GM20431 (cell line): ENCODE results near the gene ZNF407.

Experiments
- in situ Hi-C: fragments of 300-500 bp; cut with MseI, MboI; formaldehyde crosslinking; loops from one replicate; pipeline ENCODE4 v1.15.0; 2020; ENCODE audit warnings: low sequenced_read_pairs; ENCODE audit not compliant: unreplicated experiment

ZNF407 gene

DNA sequence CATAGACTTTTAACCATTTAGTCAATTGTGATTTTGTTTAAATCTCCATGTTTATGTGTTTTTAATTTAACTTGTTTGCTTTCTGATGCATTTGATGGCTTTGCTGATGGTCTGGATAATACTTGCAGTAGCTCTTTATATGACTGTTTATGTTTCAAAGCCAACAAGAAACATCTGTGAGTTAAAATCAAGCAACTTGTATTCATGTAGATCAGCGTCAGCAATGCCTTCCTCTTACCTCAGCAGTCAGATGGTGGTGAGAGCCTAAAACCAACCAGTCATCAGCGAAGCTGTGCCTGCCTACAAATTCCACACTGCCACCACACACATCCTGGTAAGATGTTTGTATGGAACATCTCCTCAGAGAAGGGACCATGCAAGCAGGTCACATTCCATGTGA lies 379.4 kb downstream of the ZNF407 start:
- in situ Hi-C loops = no loop called here

DNA sequence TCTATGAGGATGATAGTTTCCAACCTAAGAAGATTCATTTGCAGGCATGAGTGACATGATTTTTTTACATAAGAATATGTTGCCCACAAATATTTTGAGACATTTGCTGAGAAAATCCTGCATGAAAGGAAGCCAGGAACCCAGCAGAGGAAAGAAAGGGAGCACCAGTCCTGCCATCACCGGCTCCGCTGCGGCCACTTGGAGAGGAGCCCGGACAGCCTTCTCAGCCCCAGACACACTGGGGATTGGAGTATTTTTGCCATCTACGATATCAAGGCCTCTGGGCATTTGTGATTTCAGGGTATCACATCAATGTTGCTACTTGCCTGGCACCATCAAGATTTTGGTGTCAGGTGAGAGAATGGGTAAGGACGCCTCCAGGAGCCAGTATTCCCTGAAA lies 383.0 kb downstream of the ZNF407 start:
- in situ Hi-C loops = no loop called here

DNA sequence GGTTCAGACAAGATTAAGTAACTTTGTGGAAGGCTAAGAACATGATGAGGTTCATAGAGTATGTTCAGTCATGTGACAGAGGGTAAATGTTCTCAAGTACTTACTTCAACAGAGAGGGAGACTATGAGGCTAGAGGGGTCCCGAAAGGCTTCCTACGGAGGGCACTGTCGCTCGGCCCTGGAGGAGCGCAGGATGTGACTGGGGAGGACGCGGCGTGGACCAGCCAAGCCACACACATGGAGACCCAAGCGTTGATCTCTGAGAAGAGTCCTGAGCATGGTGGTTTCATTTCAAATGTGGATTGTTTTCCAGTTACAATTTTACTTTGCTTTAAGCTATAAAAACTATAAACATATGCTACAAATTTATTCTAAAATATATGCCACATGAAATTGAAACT lies 383.8 kb downstream of the ZNF407 start:
- in situ Hi-C loops = no loop called here

DNA sequence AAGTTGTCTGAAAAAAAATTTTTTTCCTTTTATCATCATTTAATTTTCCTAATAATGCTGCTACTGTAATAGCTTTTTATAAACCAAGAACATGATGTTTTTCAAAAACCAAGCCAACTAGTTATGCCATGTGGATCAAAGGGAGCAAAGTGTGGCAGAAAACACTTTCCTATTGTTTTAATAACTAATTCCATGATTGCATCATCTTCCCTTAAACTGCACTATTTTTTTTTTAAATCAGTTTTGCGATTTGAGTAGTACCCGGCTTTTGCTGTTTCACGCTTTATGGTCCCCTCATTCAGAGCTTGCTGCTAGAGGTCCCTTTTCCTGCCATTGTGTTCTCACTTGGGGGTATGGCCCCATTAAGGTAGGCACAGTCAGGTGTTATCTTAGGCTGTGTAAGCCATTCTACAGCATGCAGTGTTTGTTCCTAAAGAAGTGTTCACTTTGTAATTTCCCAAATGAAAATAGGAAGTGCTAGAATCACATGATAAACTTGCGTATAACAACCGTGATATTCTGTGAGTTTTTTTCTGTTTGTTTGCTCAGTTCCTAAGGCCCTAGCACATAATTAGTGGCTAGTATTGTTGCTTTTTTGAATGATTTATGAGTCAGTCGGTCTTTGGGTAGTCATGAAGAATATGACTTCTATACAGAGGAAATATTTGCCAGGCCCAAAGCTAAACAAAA lies 385.4 kb downstream of the ZNF407 start:
- in situ Hi-C loops = no loop called here

DNA sequence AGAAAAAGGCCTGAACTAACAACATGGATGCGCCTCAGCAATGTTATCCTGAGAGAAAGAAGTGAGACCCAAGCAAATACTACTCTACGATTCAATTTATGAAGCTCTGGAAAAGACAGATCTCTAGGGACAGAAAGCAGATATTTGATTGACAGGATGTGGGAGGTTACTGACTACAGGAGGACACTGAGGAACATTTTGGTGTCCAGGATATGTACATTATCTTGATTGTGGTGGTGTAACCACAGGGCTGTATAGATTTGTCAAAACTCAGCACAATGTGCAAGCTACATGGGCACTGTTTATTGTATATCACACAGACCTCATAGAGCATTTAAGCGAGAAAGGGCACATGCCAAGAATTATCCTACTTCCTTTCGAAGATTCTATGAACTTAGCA lies 391.5 kb downstream of the ZNF407 start:
- in situ Hi-C loops = no loop called here

DNA sequence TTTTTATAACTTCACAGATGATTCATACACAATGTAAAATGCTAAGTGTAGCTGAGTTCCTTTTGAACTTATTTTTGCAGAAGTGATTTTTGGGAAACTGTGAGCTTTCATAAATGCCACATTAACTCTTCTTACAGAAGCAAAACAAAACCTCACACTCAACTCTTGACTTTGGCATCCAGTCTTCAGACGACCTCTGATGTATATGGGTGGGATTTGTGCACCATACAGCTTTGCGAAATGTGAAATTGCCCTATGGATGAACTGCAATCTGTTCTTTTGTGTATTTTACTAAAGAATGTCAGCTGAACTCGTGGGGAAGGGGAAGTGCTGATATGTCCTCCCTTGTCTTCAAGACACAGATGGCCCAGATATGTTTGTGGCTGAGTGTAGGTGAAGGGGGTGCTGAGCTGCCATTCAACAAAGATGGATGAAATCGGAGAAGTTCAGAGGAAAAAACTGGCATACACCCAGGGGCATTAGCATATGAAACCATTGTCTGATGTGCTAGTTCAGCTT lies 393.0 kb downstream of the ZNF407 start:
- in situ Hi-C loops = no loop called here

DNA sequence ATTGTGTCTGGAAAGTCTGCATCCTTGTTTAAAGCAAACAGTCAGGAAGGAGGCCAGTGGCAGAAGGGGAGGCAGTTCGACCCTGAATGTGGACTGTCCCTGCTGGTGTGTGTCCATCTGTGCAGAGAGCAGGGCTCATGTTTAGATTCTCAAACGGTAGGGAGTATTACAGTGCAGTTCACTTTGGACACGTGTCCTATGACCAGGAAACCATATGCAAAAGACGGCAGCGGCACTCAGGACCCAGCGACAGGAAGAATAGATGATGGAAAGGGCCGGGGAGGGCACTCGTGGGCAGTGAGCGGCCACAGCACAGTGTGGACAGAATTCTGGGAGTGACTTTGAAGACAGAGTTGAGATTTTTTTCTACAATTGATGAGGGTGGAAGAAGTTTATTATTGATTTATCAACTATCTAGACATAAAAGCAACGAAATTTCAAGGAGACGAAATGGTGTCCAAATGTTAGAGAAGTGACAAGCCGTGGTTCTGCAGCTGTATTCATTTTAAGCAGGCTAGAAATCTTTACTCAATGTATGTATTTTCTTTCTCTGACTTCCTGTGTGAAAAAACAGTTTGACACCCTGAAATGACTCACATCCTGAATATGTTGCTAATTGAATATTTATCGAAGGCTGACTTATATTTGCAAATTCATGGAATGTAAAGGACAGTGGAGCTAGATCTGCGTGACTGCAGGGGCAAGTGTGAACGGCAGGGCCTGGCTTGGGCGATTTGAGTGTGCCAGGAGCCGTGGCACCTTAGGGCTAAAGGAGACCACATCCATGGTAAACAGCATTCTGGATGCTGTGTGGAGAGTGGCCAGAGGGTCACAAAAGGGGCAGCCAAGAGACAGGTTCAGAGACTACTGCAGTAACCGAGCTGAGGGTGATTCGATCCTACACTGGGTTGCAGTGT lies 397.1 kb downstream of the ZNF407 start:
- in situ Hi-C loops = no loop called here

DNA sequence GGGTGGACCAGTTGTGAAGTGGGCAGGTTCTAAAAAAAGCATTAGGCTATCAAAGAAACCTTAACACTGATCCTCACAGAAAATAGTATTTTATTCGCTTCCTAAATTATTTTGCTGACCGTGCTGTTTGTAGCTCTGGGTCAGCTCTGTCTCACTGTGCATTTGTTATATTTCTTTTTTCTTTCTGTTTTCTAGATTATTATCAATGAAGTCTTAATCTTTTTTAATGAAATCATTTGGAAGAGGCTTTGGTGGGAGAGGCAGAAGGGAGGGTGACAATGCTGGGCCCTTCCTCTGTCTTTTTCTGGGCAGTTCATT lies 397.7 kb downstream of the ZNF407 start:
- in situ Hi-C loops = no loop called here

DNA sequence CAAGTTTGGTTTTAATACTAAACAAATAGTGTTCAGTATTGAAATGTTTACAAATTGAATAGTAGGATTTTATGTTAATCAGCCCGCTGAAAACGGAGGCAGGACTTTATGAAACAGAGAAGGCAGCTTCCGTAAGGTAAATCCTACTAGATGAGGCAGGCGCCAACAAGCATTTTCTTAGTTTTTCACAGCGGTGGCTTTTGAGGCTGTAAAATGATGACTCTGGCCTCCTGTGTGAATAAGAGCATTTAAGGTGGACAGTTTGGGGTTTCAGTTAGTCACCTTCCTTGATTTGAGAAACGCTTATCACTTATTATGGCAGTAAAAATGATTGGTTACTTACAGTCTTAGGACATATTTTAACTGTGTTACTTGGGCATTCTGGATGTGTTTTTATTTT lies 398.4 kb downstream of the ZNF407 start:
- in situ Hi-C loops = no loop called here

DNA sequence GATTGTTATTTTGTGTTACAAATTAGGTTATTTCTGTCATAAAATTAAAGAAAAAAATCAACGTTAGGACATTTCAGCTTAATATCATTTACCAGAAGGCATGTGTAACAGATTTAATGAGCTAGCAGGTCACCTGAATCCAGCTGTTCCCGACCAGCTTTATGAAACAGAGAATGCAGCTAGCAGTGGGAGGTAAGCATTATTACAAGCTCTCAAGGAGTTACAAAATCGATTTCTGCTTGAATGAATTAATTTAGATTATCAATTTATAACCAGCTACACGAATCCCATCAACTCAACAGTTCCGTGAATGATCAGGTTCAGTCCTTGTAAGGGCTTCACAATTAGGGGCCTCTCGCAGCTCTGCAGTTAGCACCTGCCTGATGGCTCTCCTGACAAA lies 399.3 kb downstream of the ZNF407 start:
- in situ Hi-C loops = no loop called here

DNA sequence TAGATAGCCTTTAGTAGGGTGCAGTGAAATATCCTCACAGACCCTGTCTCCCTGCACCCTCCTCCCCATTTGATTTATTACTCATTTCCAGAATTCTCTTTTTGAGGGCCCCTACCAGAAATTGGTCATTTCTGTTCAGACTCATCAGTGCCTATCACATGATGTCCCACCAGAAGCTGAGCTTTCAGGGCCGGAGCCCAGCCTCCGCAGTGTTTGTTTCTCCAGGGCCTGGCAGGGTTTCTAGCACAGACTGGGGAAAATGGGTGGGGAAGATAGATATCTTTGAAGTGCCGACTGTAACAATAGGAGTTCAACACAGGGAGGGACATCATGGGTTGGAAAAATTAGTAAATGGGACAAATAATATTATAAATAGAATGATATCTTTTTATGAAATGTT lies 403.2 kb downstream of the ZNF407 start:
- in situ Hi-C loops = no loop called here

DNA sequence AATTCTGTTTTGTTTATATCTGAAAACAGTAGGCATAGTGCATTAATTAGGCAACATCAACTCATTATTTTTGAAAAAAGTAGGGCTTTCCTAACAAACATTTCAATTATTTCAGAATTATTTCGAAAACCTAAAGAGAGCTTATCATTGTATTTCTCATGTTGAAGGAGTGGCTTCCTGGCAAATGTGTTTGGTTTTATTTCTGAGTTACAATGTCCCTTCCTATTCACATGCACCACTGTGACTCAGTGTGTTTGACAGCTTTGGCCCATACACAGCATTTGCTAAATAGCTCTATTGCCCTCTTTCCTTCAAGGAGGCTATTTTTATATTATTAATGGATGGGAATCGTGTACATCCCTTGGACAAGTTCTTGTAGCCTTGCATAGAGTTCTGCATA lies 405.4 kb downstream of the ZNF407 start:
- in situ Hi-C loops = no loop called here

DNA sequence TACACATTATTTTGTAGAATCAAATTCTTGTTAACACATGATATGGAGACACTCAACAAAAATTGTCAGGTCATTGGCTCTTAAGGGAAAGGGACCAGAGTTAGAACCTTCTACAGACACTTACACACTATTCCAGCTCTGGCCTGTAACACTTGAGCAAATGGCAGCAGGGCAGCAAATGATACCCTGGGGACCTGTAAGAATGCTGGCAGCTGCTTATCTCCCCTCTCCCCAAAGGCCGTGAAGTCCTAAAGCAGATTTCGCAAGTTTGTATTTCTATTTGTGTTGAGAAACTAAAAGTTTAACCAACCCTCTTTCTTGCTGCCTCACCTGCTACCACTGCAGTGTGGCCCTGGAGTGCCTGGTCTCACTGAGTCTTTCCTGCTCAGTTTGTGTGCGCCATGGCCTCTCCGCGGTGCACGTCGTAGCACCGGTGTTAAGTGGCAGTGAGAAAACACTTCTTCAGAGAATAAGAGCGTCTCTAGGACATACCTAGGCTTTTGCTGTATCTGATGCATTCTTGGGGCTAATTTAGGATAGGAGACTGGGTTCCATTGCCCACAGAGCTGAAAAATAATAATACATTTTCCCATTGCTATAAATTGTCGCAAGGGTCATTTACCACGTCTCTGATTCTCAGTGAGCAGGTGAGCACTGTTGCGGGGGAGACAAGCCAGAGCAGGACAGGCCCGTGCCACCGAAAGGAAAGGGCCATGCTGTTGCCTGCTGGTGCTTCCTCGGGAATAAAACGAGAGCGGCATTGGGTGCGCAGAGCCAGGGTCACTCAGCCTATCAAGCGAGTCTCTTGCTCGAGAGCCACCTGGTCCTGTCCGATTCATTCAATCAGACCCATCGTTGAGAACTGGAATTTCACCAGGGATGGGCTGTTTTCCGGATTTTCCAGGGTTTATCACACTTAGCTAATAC lies 406.4 kb downstream of the ZNF407 start:
- in situ Hi-C loops = no loop called here

DNA sequence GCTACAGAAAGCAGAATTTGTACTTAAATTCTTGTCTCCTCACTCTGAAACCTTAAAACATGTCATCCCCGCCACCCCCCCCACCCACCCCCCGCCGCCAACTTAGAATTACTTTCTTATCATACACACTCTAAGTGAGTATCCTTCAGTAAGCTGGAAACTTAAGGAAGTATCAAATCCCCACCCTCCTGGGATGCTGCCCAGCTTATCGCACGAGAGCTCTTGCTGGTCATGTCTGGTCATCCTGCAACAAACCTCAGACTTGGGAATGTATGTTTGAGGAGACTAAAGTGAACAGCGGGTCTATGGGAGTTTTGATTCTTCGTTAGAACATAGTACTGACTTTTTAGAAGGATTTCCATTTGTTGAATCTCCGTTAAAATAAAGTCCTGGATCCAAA lies 408.0 kb downstream of the ZNF407 start:
- in situ Hi-C loops = no loop called here

DNA sequence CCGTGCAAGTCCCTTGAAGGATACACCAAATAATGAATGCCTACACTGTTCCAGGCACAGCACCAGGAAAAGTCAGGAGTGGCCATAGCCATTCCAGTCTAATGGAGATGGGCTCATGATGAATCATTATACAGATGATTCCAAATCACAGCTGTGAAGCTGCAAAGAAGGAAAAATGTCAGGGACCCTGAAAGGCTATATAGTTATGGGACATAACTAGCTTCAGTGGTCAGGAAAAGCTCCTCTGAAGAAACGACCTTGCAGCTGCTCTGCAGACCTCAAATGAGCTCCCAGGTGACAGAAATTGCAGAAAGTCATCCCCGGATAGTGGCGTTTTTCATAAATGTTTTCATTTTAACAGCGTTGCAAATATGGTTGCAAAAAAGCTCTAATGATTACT lies 410.5 kb downstream of the ZNF407 start:
- in situ Hi-C loops = no loop called here

DNA sequence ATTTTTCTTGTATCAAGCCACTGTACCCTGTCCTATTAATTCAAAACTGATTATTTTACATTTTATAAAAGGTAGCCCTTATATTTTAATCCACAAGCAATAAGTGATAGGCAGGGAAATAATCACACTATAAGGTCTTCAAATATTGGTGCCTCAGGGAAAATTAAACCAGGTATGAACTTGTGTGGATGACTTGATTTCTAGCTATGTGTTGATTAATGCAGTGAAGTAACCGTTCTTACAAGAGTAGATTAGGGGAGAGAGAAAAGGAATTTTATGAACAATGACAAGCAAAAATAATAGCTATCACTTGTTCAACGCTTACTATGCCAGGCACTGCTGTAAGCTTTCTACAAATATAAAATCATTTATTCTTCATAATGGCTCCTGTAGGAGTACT lies 411.6 kb downstream of the ZNF407 start:
- in situ Hi-C loops = no loop called here

DNA sequence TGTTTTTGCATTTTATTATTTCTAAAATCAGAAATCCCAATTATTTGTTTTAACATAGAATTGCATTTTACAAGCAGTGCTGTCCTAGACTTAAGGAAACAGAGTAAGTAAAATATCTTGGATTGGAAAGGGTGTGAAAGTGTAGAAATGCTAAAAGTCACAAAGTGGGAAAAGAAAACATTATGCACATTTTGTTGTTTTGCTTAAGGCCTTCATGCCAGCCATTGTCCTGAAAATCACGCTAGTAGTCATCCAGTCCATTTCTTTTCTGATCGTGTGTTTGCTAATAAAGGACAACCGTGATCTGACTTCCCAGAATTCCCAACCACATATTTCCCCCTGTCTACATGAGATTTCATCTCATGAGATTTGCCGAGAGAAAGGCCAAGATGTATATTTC lies 412.2 kb downstream of the ZNF407 start:
- in situ Hi-C loops = no loop called here

DNA sequence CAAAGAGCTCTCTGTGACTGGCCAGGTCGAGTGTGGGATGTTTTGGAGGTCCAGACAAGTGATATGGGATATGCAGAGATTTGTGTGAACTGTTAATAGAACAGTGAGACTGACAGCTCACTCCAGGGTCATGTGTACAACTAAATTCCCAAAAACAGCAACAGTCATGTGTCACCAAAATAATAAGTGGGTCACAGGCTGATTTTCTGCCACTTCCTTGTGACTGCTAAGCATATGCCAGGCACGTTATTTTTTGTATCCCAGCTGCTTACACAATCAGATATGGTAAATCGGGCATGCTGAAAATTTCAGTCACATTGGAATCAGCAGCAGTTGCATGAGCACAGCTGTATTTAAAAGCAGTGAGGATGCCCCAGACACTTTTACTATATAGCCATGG lies 412.6 kb downstream of the ZNF407 start:
- in situ Hi-C loops = no loop called here

DNA sequence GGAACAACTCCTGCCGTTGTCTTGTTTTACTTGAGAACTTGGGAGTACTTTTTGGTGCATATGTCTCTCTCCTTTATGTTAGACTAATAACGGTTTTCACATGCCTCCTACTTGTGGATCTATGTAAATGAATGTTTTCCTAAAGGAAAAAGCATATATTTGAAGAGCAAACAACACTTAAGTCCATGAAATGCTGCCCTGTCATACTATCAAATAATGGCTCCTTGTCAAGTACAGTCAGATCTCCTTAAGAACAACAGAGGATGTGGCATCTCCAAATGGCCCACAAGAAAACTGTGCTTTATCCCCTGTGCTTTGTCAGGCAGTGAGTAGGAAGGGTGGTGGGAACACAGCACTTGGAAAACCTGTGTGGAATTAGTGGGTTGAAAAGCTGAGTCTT lies 413.0 kb downstream of the ZNF407 start:
- in situ Hi-C loops = no loop called here

DNA sequence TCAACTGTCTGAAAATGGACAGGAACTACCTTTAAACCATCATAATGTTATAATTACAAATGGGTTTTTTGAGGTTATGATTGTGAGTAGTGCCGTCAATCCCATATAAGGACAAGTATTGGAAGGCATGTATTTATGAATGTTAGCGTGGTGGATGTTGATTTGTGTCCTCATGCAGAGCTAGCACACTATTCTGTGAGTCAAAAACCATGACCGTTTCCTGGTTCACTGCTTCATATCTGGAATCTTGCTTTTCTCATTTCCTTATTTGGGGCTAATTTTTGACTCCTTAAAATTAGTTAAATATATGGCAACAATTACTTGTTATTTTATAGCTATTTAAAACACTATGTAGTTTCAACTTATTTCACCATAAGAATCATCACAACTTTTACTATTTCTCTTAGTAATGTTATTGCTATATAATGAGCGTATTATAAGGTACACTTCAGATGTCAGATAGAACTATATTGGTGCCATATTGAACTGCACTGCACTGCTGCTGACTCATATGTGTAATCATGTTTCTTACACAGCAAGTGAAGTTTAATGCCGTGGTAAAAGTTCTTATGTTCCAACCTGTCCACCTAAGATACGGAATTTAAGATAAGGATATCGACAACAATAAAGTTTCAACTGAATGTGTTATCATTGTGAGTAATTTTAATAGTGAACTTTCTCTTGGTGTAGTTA lies 418.5 kb downstream of the ZNF407 start:
- in situ Hi-C loops = no loop called here
